Erythroblast (primary cell): Measurements from ENCODE around the gene GMDS.

Experiments
- DNase-seq, 2 experiments: peaks; one replicate each; lab custom pipeline; 2025; lab: John Stamatoyannopoulos, UW
- GATA1 ChIP-seq: IDR thresholded peaks from 2 replicates; pipeline ENCODE4 v1.6.1; 2011; ENCODE audit warnings: low read depth, mild to moderate bottlenecking, control low read depth, low read length, moderate library complexity
- POLR2A ChIP-seq: IDR thresholded peaks from 2 replicates; pipeline ENCODE4 v1.6.1; 2011; ENCODE audit warnings: mild to moderate bottlenecking, low read length

GMDS gene

DNA sequence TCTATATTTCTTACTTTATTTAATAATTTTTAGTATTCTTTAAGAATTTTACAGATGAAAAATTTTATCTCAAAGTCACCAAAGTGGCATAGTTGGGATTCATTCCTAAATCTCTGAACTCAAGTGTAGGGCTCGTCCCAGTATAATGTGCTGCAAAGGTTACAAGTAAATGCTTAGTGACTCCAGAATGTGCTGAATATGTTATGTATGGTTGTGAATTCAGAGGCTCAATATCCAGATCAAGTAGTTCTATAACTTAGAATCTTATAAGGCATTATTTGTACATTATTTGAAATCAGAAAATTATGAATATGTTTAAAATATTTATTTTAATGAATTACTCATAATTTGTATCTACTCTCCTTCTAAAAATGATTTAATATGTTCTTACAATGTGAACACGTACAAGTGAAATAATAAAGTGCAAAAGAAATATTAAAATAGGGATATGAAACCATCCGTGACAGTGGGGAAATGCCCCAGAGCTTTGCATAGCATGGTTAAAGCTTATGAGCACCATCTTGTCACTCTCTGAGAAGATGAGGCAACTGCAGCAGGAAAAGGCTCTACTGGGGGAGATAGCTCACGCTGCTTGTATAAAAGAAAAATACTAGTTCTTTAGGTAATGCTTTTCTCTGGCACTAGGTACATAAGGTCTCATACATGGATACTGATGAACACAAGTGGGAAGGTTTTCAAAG is 376.7 kb downstream of the GMDS start:
- no peak for DNase-seq
- TF ChIP-seq POLR2A (no peak), GATA1 (no peak)

DNA sequence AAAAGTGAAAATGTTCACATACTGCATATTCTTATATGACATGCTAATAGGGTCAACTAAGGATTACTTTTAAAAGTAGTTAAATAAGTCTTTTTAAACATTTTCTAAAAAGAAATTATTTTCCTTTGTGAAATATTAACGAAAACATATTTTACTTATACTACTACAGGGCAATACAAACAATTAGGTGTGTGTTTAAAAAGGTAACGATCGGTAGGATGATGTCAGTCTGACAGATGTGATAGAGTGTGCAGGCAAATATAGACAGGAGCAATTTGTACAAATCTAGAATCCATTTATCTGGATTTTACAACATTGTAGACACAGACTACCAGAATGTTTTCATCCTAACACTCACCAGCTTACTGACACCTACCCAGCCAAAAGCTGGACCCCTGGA is 378.2 kb downstream of the GMDS start:
- TF ChIP-seq POLR2A (no peak), GATA1 (no peak)
- no peak for DNase-seq

DNA sequence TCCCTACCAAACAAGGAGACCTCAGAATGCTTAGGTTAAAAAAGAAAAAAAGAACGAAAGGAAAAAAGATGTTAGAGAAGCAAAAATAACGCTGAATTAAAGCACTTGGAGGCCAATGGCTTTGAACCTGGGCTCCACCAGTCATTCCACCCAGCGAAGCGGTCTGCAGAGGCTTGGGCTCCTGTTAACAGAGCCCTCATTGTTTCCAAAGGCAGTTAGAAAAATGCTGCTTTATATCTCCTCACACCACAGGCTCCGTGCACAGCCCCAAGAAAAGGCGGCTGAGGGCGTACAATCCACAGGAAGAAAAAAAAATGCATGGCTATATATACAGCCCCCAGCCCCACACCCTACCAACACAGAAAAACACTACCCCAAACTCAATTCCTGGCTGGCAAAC is 379.8 kb downstream of the GMDS start:
- TF ChIP-seq POLR2A (no peak), GATA1 (no peak)

DNA sequence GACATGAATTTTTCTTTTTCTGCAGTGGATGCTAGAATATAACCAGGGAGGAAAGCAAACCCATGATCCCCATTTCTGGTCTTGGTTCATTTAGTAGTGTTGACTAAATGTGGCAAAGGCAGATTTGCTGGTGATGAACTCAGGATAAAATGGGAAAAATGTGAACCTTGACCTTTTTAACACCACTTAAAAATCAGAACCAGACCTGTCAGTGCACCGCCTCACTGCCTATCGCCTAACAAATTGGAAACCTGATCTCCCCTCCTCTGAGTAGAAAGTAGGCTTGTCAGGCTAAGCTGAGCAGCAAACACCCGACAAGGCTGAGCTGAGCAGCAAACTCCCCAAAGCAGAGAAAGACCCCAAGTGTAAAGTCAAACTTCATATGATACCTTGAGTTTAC is 380.9 kb downstream of the GMDS start:
- TF ChIP-seq POLR2A (no peak), GATA1 (no peak)
- no peak for DNase-seq

More for the DNA sequence above, 379.8 kb downstream of the GMDS start:
- DNase-seq: no peak

DNA sequence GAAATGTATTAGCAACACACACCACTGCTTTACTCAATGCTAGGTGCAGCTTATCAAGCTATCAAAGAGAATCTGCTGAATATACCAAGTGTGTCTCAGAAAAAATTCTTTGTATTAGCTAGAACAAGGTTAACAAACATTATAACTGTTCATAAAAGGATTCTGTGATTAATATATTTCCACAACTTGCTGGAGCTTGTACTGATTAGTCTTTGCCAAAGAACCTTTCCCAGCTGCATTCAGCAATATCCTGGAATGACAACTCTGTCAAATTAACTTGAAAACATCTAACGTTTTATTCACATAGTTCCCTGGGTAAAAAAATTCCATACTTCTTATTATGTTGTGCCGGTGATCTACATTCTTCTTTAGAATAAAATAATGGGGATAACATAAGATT is 383.0 kb downstream of the GMDS start:
- DNase-seq: no peak
- TF ChIP-seq GATA1 (no peak), POLR2A (no peak)

DNA sequence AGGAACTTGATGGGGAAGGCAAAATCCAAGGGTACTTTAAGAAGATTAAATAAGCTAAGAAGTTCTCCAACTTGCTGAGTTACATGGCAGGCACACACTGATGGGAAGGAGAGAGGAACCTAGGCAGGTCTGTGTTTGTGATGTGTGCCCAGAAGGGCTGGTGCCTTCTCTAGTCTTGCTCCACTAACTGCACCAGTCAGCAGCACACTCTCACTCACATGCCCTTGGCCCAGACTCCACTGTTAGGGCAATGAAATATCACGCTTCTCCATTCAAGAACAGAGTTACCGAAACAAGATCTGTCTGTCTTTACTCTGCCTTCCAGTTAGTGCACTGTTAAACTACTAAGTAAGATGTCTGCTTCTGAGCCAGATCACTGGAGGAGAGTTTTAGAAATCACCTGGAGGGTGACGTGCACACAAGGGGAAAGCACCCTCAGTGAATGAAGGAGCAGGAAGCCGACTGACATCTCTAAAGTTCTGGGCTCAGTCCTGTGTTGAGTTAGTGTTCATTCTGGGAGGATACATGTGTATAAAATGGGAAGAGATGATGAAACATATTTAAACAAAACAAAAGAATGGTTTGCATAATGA is 384.6 kb downstream of the GMDS start:
- DNase-seq: no peak
- TF ChIP-seq POLR2A (no peak), GATA1 (no peak)

DNA sequence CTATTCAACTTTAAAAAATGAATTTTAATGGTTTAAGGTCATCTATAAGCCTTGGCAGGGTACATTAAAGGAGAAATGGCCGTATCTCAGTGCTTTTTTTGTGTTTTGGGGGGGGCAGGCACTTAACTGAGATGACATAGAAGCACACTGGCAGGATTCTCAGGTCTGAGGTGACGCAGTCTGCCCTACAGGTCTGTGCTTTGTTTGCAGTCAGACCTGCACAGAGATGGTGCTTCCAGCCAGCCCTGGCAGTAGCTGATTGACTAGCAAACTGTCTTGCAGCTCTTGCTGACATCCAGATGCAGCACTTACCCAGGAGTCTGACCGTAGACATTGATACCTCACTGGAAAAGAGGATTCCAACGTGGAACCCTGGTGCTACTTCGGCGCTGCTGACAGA is 386.5 kb downstream of the GMDS start:
- TF ChIP-seq GATA1 (no peak), POLR2A (no peak)
- DNase-seq: no peak

DNA sequence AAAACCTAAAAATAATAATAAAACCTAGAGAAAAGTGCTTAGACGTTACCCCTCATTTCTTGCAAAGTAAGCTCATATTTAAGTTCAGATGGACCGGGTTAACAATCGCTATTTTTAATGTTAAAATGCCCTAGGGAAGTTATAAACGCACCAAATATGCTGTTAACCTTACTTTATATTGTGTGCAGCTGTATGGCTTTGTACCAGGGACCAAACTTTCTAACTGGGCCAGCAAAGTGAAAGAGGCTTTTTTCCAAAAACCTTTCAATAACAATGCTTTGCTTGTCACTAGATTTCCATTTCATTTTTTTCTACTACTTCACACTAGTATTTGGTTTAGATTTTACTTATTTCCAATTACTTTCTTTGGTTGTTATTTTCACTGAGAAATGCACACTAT is 387.2 kb downstream of the GMDS start:
- TF ChIP-seq GATA1 (no peak), POLR2A (no peak)
- DNase-seq: no peak

DNA sequence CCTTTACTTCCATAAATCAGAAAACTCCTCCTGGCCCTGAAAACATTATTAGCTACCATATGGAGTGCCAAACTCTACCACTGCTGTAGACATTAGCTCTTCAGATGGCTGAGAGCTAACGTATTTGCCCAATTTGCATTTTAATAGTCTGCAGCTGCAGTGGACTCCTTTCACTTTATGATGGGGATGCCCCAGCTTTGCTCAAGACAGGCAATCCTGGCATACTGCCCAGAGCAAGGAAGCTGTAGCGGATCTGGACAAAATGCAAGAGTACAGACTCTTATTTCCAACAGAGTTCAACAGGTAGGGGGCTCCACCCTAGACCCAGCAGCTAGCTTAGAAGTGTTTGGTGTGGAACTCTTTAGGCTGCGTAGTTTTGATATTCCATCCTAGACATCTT is 389.0 kb downstream of the GMDS start:
- DNase-seq: no peak
- TF ChIP-seq GATA1 (no peak), POLR2A (no peak)

DNA sequence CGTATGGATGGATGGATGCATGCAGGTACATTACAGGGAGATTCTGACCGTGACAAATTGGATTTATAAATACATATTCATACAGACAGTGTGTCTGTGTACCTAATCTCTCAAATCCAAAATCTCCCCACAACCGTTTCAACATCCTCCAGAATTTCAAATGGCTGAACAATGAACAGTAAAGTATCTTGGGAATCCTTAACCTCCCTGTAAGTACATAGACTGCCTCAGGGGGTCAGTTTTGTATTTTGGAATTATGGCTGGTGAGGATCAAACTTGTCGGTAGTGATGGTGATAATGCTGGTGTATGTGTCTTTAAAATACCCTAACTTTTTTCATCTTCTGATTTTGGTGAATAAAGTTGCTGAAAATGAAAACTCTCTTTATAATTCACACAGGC is 389.5 kb downstream of the GMDS start:
- TF ChIP-seq POLR2A (no peak), GATA1 (no peak)
- DNase-seq: no peak

DNA sequence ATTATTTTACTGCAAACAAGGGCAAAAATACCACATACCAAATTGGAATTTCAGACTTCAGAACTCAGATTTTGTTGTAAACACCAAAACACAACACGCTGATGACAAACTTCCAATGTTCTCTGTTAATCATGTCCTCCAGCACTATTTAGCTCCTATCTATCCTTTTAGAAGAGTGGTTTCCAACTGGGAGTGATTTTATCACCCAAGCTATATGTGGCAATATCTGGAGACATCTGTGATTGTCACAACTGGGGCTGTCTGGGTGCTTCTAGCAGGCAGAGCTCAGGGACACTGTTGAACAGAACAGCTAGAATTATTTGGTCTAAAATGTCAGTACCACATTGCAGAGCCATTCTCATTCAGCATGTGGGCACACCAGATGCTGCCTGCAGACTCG is 391.1 kb downstream of the GMDS start:
- no peak for TF ChIP-seq GATA1
- TF ChIP-seq POLR2A: no peak
- no peak for DNase-seq

DNA sequence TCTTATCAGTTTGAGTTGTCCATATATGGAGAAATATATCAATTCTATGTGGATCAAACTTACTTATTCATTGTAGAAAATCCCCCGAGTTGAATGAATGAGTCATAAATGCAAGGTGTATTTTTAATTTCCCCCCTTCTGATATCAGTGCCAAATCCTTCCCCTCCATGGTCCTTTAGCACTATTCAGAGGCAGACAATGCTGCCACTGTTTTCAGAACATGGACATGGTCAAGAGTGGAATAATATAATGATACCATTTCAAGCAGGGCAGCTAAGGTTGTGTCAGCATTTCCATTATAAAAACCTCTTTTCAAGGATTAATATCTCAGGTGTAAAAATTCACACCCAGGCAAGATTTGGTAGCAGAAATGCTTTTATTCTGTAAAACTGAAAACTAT is 391.6 kb downstream of the GMDS start:
- TF ChIP-seq POLR2A: no peak
- no peak for TF ChIP-seq GATA1
- no peak for DNase-seq

DNA sequence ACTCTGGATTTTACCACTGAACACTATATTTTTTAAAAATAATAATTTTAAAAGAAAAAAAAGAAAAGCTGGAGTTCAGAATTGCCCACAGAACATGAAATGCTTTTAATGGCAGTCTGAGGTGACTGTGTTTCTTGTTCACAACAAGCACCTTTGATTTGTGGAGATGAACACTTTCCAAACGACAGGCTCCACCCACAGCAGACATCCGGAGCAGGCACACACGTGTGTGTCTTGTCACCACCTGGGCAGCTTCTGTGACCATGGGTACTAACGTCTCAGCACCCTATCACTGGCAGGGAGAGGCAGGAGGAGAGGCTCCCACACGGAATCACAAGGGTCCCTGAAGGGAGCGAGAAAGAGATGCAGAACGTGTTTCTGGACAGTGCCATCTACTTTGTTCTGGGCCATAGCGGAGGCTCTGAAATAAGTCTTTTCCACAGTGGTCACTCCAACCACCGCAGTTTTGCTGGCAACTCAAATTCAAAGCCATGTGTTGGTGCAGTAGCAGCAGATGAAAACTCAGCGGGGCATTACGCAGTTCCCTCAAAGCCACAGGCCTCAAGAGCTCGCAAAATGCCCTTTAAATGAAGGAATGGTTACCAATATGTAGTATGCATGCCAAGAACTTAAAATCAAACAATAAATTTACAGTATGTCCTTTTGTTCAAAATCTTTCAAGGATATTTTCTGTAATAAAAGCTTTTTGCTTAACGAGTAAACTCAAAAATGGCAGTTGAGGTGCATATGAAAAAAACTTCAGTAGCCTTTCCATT is 393.5 kb downstream of the GMDS start:
- DNase-seq: no peak
- no peak for TF ChIP-seq GATA1
- TF ChIP-seq POLR2A: no peak

DNA sequence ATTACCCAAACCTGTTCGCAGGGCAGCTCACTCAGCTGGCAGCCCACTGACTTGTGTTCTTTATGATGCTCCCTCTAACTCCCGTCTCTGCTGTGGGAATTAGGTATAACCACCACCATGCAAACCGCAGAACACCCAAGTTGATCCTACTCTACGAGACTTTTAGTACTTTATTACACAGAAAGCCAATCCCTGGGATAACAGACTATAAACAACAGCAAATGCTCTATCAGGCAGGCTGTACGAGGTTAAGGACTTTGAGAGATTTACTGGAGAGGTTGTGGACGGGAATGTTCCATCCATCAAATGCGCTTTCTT is 394.6 kb downstream of the GMDS start:
- TF ChIP-seq POLR2A: no peak
- TF ChIP-seq GATA1: no peak
- DNase-seq: no peak
